T-helper 9 cell (primary cell): ENCODE measurements around the gene TRDMT1.

Source experiments
- DNase-seq: peaks from one replicate; pipeline ENCODE4 v3.0.0-alpha.2; 2020

TRDMT1 gene

GRCh38 chr10:17209302-17209701 is 7.8 kb upstream of the TRDMT1 start:
- DNase-seq: no peak

GRCh38 chr10:17208476-17208875 is 7.0 kb upstream of the TRDMT1 start:
- DNase-seq: no peak

GRCh38 chr10:17206210-17206709 is 4.8 kb upstream of the TRDMT1 start:
- no peak for DNase-seq

DNA sequence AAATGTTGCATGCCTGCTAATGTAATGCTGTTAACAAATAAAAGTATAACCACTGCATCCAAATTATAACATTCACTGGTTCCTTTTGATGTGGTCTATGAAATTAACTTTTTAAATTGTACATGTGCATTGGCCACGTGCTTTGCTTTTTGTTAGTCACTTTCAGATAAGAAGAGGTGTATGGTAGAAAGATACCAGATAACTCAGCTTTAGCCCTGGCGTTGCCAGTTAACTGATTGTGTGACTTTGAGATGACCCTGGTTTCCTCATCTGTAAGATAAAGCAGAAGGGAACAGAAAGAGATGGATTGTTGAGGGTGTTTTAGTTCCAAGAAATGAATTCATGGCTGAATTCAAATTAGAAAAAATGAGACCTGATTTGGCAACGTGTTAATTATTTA is 1.9 kb upstream of the TRDMT1 start:
- DNase-seq: no peak

GRCh38 chr10:17202999-17203398 is 1.5 kb upstream of the TRDMT1 start:
- DNase-seq: no peak

DNA sequence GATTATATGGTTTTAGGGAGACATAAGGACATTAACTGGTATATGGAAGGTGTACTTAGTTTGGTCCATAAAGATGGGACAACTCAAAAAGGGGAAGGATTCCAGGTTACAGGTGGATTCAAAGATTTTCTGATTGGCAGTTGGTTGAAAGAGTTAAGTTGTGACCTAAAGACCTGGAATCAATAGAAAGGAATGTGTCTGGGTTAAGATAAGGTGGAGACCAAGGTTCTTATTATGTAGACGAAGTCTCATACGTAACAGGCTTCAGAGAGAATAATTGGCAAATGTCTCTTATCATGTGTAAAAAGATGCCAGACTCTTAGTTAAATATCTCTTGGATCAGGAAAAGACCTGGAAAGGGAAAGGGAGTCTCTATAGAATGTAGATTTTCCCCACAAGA is 1.0 kb upstream of the TRDMT1 start:
- DNase-seq: no peak

DNA sequence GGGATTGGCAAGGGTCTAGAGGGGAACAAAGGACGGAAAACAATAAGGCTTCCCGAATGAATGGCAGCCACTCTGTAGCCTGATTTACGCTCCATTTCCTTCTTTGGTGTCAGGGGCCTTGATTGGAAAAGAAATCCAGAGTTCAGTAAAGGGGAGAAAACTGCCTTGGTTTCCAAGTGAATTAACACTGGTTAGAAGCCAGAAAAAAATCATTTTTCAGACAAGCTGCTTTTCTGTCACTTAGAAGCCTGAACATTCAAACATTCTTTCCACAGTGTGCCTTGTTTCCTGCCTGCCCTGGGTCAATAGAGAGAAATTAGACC is 283 bp upstream of the TRDMT1 start:
- DNase-seq: no peak

- DNase-seq: no peak
These were observed 1.2 kb downstream of the TRDMT1 start for GRCh38 chr10:17200001-17200911.

GRCh38 chr10:17199351-17199804 is 2.1 kb downstream of the TRDMT1 start:
- no peak for DNase-seq

DNA sequence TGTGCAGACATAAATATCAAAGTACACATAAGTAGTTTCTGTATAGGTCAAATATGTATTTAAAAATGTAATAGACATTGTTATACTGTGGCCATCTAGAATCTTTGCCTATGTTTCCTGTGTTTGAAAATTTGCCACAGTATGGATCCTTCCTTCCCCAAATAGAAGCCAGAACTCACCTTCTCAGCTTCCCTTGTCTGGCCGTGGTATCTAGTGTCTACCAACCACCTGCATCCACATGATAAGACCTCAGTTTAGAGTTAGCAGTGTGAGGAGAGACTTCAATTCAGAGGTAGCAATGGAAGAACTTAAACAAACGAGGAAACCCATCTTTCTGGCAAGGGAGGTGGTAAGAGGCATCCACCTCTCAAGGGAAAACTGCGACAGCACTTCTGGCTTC is 4.9 kb downstream of the TRDMT1 start:
- DNase-seq: no peak

DNA sequence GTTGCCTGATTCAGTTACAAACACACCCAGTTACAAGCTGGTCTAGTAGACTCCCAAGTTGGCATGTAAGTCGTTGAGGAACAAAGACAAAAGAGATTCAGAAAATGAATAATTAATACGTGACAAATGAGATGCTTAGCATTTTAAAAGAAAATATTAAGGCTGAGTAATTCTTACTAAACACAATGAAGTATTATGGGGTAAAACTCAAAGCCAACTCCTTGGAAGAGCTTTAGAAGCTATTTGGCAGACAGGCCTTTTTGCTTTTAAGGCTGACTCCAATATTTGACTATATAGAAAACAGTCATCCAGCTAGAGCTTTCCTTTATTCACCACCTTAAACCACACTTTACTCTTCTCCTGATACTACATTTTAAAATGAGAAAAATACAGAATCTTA is 5.4 kb downstream of the TRDMT1 start:
- DNase-seq: no peak

- DNase-seq: no peak
These were observed 6.4 kb downstream of the TRDMT1 start for GRCh38 chr10:17195083-17195482.

- DNase-seq: no peak
These were observed 10.9 kb downstream of the TRDMT1 start for GRCh38 chr10:17190602-17191001.

- no peak for DNase-seq
These were observed 12.8 kb downstream of the TRDMT1 start for GRCh38 chr10:17188644-17189172.

DNA sequence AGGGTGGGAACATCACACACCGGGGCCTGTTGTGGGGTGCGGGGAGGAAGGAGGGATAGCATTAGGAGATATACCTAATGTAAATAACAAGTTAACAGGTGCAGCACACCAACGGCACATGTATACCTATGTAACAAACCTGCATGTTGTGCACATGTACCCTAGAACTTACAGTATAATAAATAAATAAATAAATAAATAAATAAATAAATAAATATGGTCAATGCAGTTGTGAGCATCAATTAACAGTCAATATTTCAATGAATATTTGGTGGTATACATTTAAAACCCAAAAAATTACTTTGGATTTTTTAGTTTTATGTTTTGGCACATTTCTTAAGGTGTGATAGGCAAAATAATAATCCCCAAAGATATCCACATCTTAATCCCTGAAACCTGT is 15.6 kb downstream of the TRDMT1 start:
- DNase-seq: no peak

- DNase-seq: no peak
These were observed 18.4 kb downstream of the TRDMT1 start for GRCh38 chr10:17183110-17183509.

DNA sequence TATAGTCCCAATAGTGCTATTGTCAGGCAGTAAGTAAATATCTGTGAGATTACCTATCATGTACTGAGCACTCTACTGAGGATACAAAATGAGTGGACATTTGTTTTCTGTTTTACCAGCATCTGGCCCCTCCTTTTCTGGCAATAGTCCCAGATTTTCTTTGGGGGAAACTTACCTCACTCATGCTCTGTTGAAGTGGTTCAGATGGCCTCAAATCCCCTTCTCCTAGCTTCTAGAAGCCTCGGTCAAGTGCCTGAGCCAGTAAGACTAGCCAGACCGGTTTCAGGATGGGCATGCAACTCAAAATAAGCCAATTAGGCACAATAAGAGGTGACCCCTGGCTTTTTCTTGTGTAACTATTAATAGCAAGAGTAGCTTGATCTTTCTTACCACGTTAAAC is 19.7 kb downstream of the TRDMT1 start:
- DNase-seq: no peak

DNA sequence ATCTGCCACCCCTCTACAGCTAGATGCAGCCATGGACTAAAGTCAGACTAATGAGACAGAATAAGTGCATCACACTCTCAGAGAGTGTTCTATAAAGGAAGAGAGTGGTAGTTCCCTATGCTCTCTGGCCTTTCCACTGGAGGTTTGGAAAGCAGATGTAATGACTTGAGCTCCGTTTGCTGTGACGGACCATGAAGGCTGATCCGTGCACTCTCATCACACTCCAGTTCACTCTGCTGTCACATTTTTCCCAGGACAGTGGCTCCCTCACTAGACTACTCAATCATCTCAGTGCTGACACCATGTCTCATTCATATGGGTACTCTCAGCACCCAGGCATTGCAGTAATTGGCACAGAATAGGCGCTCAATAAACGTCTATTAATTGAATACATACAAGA is 20.4 kb downstream of the TRDMT1 start:
- DNase-seq: no peak

- DNase-seq: no peak
These were observed 22.5 kb downstream of the TRDMT1 start for GRCh38 chr10:17179002-17179401.

DNA sequence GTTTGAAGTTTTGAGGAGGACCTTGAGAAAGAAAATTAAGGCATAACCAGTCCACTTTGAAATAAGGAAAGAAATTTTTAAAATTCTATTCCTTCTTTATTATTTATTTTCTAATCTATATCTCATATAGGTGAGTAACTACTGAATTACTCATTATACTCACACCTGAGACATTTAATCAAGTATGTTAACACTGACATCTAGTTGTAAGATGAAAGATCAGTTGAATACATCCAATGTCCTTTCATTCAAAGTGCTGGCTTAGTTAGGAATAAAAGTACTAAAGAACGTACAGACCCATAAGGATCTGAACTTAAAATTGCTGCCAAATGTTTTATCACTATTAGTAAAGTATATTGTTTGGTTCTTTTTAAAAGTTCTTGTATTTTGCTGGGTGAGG is 23.5 kb downstream of the TRDMT1 start:
- no peak for DNase-seq

- no peak for DNase-seq
These were observed 24.5 kb downstream of the TRDMT1 start for GRCh38 chr10:17177014-17177413.

- no peak for DNase-seq
These were observed 25.4 kb downstream of the TRDMT1 start for GRCh38 chr10:17176091-17176490.

DNA sequence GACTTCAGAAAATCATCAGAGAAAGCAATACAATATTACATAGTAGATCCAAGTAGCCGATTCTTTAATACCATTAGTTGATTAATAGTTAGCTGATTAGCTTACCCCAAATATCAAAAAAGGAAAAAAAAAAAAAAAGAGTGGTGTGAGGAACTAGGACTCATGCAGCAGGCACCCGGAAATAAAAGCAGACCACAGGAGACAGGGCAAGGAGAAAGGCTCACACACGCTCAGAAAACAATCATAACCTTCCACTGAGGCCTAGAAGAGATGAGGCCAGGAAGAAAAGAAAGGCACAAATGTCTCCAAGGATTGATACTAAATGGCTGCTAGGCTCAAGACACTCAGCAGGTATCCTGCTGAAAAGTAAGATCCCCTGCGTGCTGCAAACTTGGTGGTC is 25.9 kb downstream of the TRDMT1 start:
- DNase-seq: no peak

- DNase-seq: no peak
These were observed 26.8 kb downstream of the TRDMT1 start for GRCh38 chr10:17174626-17175025.
